ENCODE results near the gene UCK2.

The UCK2 gene

GRCh38 chr1:165854101-165854845 is 26.9 kb downstream of the UCK2 start:
- H3K4me2 ChIP-seq: peak overlapping the region; percentile 79 to 95 (median 90)
- H4K20me1 ChIP-seq: peaks cover 0 to 73% (median 37%) of the 10 kb centered on the region in 11 experiments; a peak in 18 of 22 replicates
- H3K4me1 ChIP-seq: peaks cover 93 to 98% (median 95%) of the 10 kb centered on the region in 10 experiments
- no peaks in the 10 kb centered on the region for H3K9me3 ChIP-seq (replicated peaks in 1 of 11)
- H3K27ac ChIP-seq: peak overlapping the region; percentile 22 to 97 (median 89); a peak in 21 of 22 replicates
- H3K36me3 ChIP-seq: peaks cover 0 to 8% (median 2%) of the 10 kb centered on the region in 11 experiments; a peak in 4 of 22 replicates
- no peaks in the 10 kb centered on the region for H3K27me3 ChIP-seq
- peak overlapping the region in 10 of 11 experiments; percentile 35 to 75 (median 70); a peak in 18 of 22 replicates for H3K9ac ChIP-seq
- H3K4me3 ChIP-seq: peak overlapping the region in 2 of 10 experiments; percentile 7 to 38; a peak in 2 of 20 replicates
- TF ChIP-seq Cebpa-rat (IDR thresholded peaks at IDR 0.05): peak in 8 of 11 experiments; percentile 58 to 87 (median 72); a peak in 14 of 22 replicates

- peaks cover 0 to 17% (median 7%) of the 10 kb centered on the region in 11 experiments; a peak in 13 of 22 replicates for H3K36me3 ChIP-seq
- no peak for TF ChIP-seq Cebpa-rat (IDR thresholded peaks at IDR 0.05)
- H3K27me3 ChIP-seq: no peaks in the 10 kb centered on the region
- H3K9me3 ChIP-seq (replicated peaks in 1 of 11): peaks cover 0 to 8% (median 0%) of the 10 kb centered on the region in 11 experiments; a peak in 3 of 22 replicates
- peaks cover 0 to 73% (median 44%) of the 10 kb centered on the region in 11 experiments; a peak in 18 of 22 replicates for H4K20me1 ChIP-seq
- H3K4me1 ChIP-seq: peaks cover 83 to 98% (median 86%) of the 10 kb centered on the region in 10 experiments
- H3K9ac ChIP-seq: peak overlapping the region in 9 of 11 experiments; percentile 9 to 73 (median 30); a peak in 10 of 22 replicates
- H3K27ac ChIP-seq: peak overlapping the region in 10 of 11 experiments; percentile 71 to 97 (median 90); a peak in 20 of 22 replicates
- peak overlapping the region in 2 of 10 experiments; percentile 4 to 12; a peak in 1 of 20 replicates for H3K4me3 ChIP-seq
- H3K4me2 ChIP-seq: peak overlapping the region; percentile 79 to 95 (median 90)
Measured at GRCh38 chr1:165855010-165855838, 27.8 kb downstream of the UCK2 start.

GRCh38 chr1:165856021-165856420 is 28.6 kb downstream of the UCK2 start:
- H3K4me2 ChIP-seq: peak overlapping the region; percentile 79 to 95 (median 90); a peak in 21 of 22 replicates
- peaks cover 0 to 81% (median 51%) of the 10 kb centered on the region in 11 experiments; a peak in 18 of 22 replicates for H4K20me1 ChIP-seq
- H3K27ac ChIP-seq: peak overlapping the region in 9 of 11 experiments; percentile 71 to 97 (median 91); a peak in 14 of 22 replicates
- peaks cover 0 to 23% (median 7%) of the 10 kb centered on the region in 11 experiments; a peak in 13 of 22 replicates for H3K36me3 ChIP-seq
- no peaks in the 10 kb centered on the region for H3K27me3 ChIP-seq
- peaks cover 0 to 12% (median 0%) of the 10 kb centered on the region in 11 experiments; a peak in 4 of 22 replicates for H3K9me3 ChIP-seq (replicated peaks in 1 of 11)
- H3K4me1 ChIP-seq: peaks cover 75 to 92% (median 78%) of the 10 kb centered on the region in 10 experiments
- TF ChIP-seq Cebpa-rat (IDR thresholded peaks at IDR 0.05): no peak
- no peak overlapping the region for H3K4me3 ChIP-seq
- 0 out of 22 replicates have a peak overlapping the region, but pooled peaks of 1 of the 11 experiments have one; percentile 21 for H3K9ac ChIP-seq

- no peak overlapping the region for H3K4me3 ChIP-seq
Measured at GRCh38 chr1:165856606-165857005, 29.2 kb downstream of the UCK2 start.

GRCh38 chr1:165857046-165857801 is 29.8 kb downstream of the UCK2 start:
- peaks cover 0 to 12% (median 0%) of the 10 kb centered on the region in 11 experiments; a peak in 4 of 22 replicates for H3K9me3 ChIP-seq (replicated peaks in 1 of 11)
- no peak overlapping the region for H3K4me3 ChIP-seq
- H3K4me1 ChIP-seq: peaks cover 70 to 88% (median 75%) of the 10 kb centered on the region in 10 experiments
- H3K4me2 ChIP-seq: peak overlapping the region; percentile 22 to 95 (median 86)
- H4K20me1 ChIP-seq: peaks cover 0 to 93% (median 63%) of the 10 kb centered on the region in 11 experiments; a peak in 18 of 22 replicates
- peaks cover 0 to 25% (median 7%) of the 10 kb centered on the region in 11 experiments; a peak in 13 of 22 replicates for H3K36me3 ChIP-seq
- H3K9ac ChIP-seq: no peak overlapping the region; a peak in 2 of 22 replicates
- no peaks in the 10 kb centered on the region for H3K27me3 ChIP-seq
- H3K27ac ChIP-seq: peak overlapping the region in 8 of 11 experiments; percentile 12 to 97 (median 70); a peak in 13 of 22 replicates
- peak in 2 of 11 experiments; percentile 26 to 34; a peak in 2 of 22 replicates for TF ChIP-seq Cebpa-rat (IDR thresholded peaks at IDR 0.05)

More at GRCh38 chr1:165856606-165857005, 29.2 kb downstream of the UCK2 start:
- H4K20me1 ChIP-seq: peaks cover 0 to 87% (median 56%) of the 10 kb centered on the region in 11 experiments; a peak in 18 of 22 replicates
- H3K4me2 ChIP-seq: peak overlapping the region; percentile 56 to 95 (median 90); a peak in 21 of 22 replicates
- H3K9ac ChIP-seq: no peak overlapping the region
- TF ChIP-seq Cebpa-rat (IDR thresholded peaks at IDR 0.05): no peak
- H3K27ac ChIP-seq: peak overlapping the region in 7 of 11 experiments; percentile 1 to 97 (median 86); a peak in 11 of 22 replicates
- peaks cover 0 to 25% (median 7%) of the 10 kb centered on the region in 11 experiments; a peak in 13 of 22 replicates for H3K36me3 ChIP-seq
- H3K4me1 ChIP-seq: peaks cover 69 to 88% (median 75%) of the 10 kb centered on the region in 10 experiments
- H3K9me3 ChIP-seq (replicated peaks in 1 of 11): peaks cover 0 to 12% (median 0%) of the 10 kb centered on the region in 11 experiments; a peak in 4 of 22 replicates
- H3K27me3 ChIP-seq: no peaks in the 10 kb centered on the region

GRCh38 chr1:165858364-165858823 is 31.0 kb downstream of the UCK2 start:
- Histone ChIP-seq H4K20me1 (peaks cover 0 to 100% (median 74%) of the 10 kb centered on the region in 11 experiments; a peak in 20 of 22 replicates), H3K27me3 (no peaks in the 10 kb centered on the region), H3K9me3 (replicated peaks in 1 of 11) (peaks cover 0 to 12% (median 0%) of the 10 kb centered on the region in 11 experiments; a peak in 4 of 22 replicates), H3K27ac (peak overlapping the region in 6 of 11 experiments; percentile 11 to 97 (median 61); a peak in 7 of 22 replicates), H3K36me3 (peaks cover 0 to 25% (median 7%) of the 10 kb centered on the region in 11 experiments; a peak in 13 of 22 replicates), H3K4me3 (no peak overlapping the region), H3K9ac (no peak overlapping the region), H3K4me2 (peak overlapping the region; percentile 22 to 95 (median 86)), H3K4me1 (peaks cover 70 to 88% (median 73%) of the 10 kb centered on the region in 10 experiments)
- no peak for TF ChIP-seq Cebpa-rat (IDR thresholded peaks at IDR 0.05)

Data from BLaER1 treated with 17β-estradiol and CSF1 and Interleukin-3, amounts not matched to agents 10 nM and 100 nM (cell line).